ENCODE results near the gene SMIM35. TPM values are rescaled to one million over a fixed set of nuclear protein-coding genes. Genes with fewer than 3 reads are reported as not detected.
"Not testable (repeated sequence)": the region's sequence is repeated elsewhere in the genome, so short reads cannot be mapped to it uniquely, and the experiment has no call there.

SMIM35 gene
- total RNA-seq, 1 experiment from 2014 or later = not detected

GRCh38 chr11:118027694-118028093 lies 59.1 kb downstream of the SMIM35 start:
- DNase-seq (ENCODE audit: low read depth) = no peak

- no peak for DNase-seq (ENCODE audit: low read depth)
These were observed 65.6 kb downstream of the SMIM35 start for GRCh38 chr11:118021146-118021545.

- DNase-seq (ENCODE audit: low read depth) = no peak
These were observed 68.4 kb downstream of the SMIM35 start for GRCh38 chr11:118018401-118018800.

GRCh38 chr11:118017631-118018315 lies 69.0 kb downstream of the SMIM35 start:
- no peak for DNase-seq (ENCODE audit: low read depth)

- no peak for DNase-seq (ENCODE audit: low read depth)
These were observed 69.7 kb downstream of the SMIM35 start for GRCh38 chr11:118017111-118017510.

- DNase-seq (ENCODE audit: low read depth) = no peak
These were observed 70.7 kb downstream of the SMIM35 start for GRCh38 chr11:118016104-118016503.

GRCh38 chr11:118015385-118015841 lies 71.3 kb downstream of the SMIM35 start:
- no peak for DNase-seq (ENCODE audit: low read depth)

- no peak for DNase-seq (ENCODE audit: low read depth)
These were observed 72.7 kb downstream of the SMIM35 start for GRCh38 chr11:118014022-118014421.

GRCh38 chr11:118012083-118012669 lies 74.6 kb downstream of the SMIM35 start:
- DNase-seq (ENCODE audit: low read depth) = peak; percentile 28

- no peak for DNase-seq (ENCODE audit: low read depth)
These were observed 75.9 kb downstream of the SMIM35 start for GRCh38 chr11:118010738-118011461.

- no peak for DNase-seq (ENCODE audit: low read depth)
These were observed 76.7 kb downstream of the SMIM35 start for GRCh38 chr11:118009864-118010737.

GRCh38 chr11:118008271-118008911 lies 78.4 kb downstream of the SMIM35 start:
- DNase-seq (ENCODE audit: low read depth) = no peak

- DNase-seq (ENCODE audit: low read depth) = not testable (repeated sequence)
These were observed 79.0 kb downstream of the SMIM35 start for GRCh38 chr11:118007563-118008270.

GRCh38 chr11:118007040-118007439 lies 79.7 kb downstream of the SMIM35 start:
- no peak for DNase-seq (ENCODE audit: low read depth)

GRCh38 chr11:118006153-118006534 lies 80.6 kb downstream of the SMIM35 start:
- DNase-seq (ENCODE audit: low read depth) = no peak

- DNase-seq (ENCODE audit: low read depth) = no peak
These were observed 81.3 kb downstream of the SMIM35 start for GRCh38 chr11:118005224-118006152.

GRCh38 chr11:118004543-118005223 lies 82.1 kb downstream of the SMIM35 start:
- no peak for DNase-seq (ENCODE audit: low read depth)

- no peak for DNase-seq (ENCODE audit: low read depth)
These were observed 83.3 kb downstream of the SMIM35 start for GRCh38 chr11:118003456-118003855.
